IPS-15b (cell line): ENCODE measurements around the gene ACOX3.

Experiments used
- H3K27me3 ChIP-seq: one replicate; pipeline ENCODE4 v1.6.1; 2013; ENCODE audit warnings: low read length; ENCODE audit not compliant: control insufficient read depth, insufficient read depth
- H3K36me3 ChIP-seq: one replicate; pipeline ENCODE4 v1.6.1; 2013; ENCODE audit warnings: low read length; ENCODE audit not compliant: control insufficient read depth, insufficient read depth
- H3K4me1 ChIP-seq: one replicate; pipeline ENCODE4 v1.6.1; 2013; ENCODE audit warnings: mild to moderate bottlenecking, low read length; ENCODE audit not compliant: control insufficient read depth, insufficient read depth
- H3K4me3 ChIP-seq: one replicate; pipeline ENCODE4 v1.5.1; 2013; ENCODE audit warnings: low read depth, low read length
- H3K9ac ChIP-seq: one replicate; pipeline ENCODE4 v1.6.1; 2013; ENCODE audit warnings: low read depth, mild to moderate bottlenecking, low read length
- H3K9me3 ChIP-seq: one replicate; pipeline ENCODE4 v1.6.1; 2013; ENCODE audit warnings: mild to moderate bottlenecking, low read length; ENCODE audit not compliant: control insufficient read depth, insufficient read depth

Gene ACOX3

GRCh38 chr4:8364848-8365350 is 75.6 kb downstream of the ACOX3 start:
- H3K36me3 ChIP-seq = no peaks in the 10 kb centered on the region
- H3K9me3 ChIP-seq = no peaks in the 10 kb centered on the region
- no peaks in the 10 kb centered on the region for H3K4me1 ChIP-seq
- H3K27me3 ChIP-seq = no peaks in the 10 kb centered on the region
- no peak overlapping the region for H3K9ac ChIP-seq
- H3K4me3 ChIP-seq = no peak overlapping the region

- H3K36me3 ChIP-seq = no peaks in the 10 kb centered on the region
- H3K4me3 ChIP-seq = no peak overlapping the region
- no peak overlapping the region for H3K9ac ChIP-seq
- H3K4me1 ChIP-seq = no peaks in the 10 kb centered on the region
- no peaks in the 10 kb centered on the region for H3K9me3 ChIP-seq
- H3K27me3 ChIP-seq = no peaks in the 10 kb centered on the region
Observed at GRCh38 chr4:8364141-8364540, 76.4 kb downstream of the ACOX3 start.

DNA sequence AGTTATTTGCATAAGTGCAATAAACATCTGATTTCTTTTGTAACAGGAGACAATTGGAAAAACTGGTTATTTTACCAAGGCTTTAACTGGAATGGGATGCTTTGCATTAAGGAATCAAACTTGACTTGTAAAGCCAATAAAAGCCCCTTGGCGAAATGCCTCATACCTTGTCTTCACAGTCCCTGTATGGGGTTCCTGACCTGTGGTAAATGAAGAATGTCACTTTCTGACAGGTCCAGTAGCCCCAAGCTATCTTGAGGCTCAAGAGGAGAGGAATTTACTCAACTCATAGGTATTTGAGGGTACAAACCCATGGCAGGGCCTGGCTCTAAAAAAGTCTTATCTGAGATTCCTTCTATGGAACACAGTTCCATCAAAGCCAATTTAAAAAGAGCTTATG is 78.0 kb downstream of the ACOX3 start:
- Histone ChIP-seq H3K9me3 (no peaks in the 10 kb centered on the region), H3K27me3 (no peaks in the 10 kb centered on the region), H3K9ac (no peak overlapping the region), H3K4me1 (peaks cover 5% of the 10 kb centered on the region), H3K36me3 (no peaks in the 10 kb centered on the region), H3K4me3 (no peak overlapping the region)

DNA sequence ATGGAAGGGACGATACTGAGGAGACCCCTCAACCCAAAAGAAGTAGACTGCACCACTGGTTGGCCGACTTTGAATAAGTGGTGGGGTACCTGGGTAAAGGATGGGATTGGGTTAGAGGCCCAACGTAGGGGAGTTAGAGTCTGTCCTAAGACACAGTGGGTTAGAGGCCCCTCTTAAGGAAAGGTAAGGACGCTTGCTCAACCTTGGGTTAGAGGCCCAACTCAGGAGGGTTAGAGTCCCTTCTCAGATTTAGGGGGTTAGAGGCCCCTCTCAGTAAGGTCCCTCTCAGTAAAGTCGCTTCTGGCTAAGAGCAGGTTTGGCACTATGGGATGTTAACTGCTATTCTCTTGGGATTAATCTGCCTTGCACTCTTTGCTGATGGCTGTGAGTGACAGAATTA is 81.3 kb downstream of the ACOX3 start:
- no peaks in the 10 kb centered on the region for H3K36me3 ChIP-seq
- H3K4me3 ChIP-seq = no peak overlapping the region
- peaks cover 19% of the 10 kb centered on the region for H3K27me3 ChIP-seq
- H3K9ac ChIP-seq = no peak overlapping the region
- H3K9me3 ChIP-seq = no peaks in the 10 kb centered on the region
- peaks cover 16% of the 10 kb centered on the region for H3K4me1 ChIP-seq

DNA sequence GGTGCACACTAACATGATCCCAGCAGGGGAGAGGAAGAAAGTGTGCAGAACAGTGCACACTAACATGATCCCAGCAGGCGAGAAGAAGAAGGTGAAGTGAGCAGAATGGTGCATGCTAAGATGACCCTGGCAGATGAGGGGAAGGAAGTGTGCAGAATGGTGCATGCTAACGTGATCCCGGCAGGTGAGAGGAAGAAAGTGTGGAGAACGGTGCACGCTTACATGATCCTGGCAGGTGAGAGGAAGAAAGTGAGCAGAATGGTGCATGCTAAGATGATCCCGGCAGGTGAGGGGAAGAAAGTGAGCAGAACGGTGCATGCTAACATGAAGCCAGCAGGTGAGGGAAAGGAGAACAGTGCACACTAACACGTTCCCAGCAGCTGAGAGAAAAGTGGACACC is 83.7 kb downstream of the ACOX3 start:
- H3K36me3 ChIP-seq = no peaks in the 10 kb centered on the region
- no peak overlapping the region for H3K4me3 ChIP-seq
- no peak overlapping the region for H3K9ac ChIP-seq
- peaks cover 19% of the 10 kb centered on the region for H3K27me3 ChIP-seq
- H3K9me3 ChIP-seq = no peaks in the 10 kb centered on the region
- H3K4me1 ChIP-seq = peaks cover 16% of the 10 kb centered on the region

DNA sequence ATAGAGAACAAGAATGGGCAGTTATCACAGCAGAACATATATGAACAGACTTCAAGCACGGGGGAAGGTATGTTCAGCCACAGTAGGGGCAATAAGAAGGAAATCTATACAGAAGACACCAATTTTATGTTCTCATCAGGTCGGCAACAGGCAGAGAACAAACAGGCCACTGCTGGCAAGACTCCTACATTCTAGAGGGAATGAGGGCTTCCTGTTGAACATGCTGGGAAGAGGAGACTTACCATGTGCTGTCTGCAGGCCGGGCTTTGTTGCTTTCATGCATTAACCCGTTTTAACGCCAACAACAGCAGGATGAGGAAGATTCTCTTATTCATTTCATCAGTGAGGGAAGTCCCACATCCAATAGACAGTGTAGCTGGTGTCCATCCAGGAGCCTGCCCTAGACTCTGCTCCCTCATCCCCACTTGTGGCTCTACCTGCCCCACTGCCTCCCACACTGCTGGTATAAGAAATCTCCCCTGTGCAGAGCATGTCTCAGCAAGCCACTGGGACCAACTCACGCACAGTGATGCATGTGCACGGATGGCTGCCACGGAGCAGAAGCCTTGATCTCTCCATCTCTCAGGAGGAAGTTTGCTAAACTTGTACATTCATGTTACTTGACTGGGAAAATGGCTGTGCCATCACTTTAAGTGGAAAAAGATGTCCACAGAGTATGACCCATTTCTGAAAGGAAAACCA is 84.5 kb downstream of the ACOX3 start:
- no peak overlapping the region for H3K4me3 ChIP-seq
- H3K27me3 ChIP-seq = peaks cover 19% of the 10 kb centered on the region
- no peaks in the 10 kb centered on the region for H3K36me3 ChIP-seq
- peaks cover 19% of the 10 kb centered on the region for H3K4me1 ChIP-seq
- no peaks in the 10 kb centered on the region for H3K9me3 ChIP-seq
- no peak overlapping the region for H3K9ac ChIP-seq

- H3K9ac ChIP-seq = no peak overlapping the region
- no peaks in the 10 kb centered on the region for H3K9me3 ChIP-seq
- H3K36me3 ChIP-seq = no peaks in the 10 kb centered on the region
- H3K4me1 ChIP-seq = peaks cover 19% of the 10 kb centered on the region
- H3K4me3 ChIP-seq = no peak overlapping the region
- H3K27me3 ChIP-seq = peaks cover 19% of the 10 kb centered on the region
Observed at GRCh38 chr4:8355306-8355705, 85.2 kb downstream of the ACOX3 start.

DNA sequence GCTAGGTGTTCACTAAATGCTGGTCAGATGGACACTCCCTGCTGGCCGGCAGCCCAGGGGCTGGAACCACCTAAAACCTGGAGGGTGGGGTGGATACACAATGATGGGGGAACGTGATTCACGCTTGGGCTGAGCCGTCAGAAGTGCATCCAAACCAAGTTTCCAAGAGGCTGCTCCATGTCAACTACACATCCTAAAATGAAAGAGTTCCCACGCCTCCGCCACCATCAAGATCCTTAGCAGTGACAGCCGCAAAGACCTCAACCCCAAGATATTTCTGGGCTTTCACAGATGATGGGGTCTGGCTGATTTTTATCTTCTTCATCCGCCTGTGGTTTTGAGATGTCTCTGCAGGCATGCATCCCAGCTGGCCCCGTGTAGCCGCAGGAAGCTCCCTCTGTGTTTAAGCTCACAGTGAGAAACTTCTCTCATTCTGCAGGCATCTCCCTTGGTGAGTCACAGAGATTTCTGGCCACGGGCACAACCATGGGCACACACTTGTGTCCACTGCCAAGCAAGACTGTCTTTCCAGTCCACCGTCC is 86.5 kb downstream of the ACOX3 start:
- Histone ChIP-seq H3K9ac (no peak overlapping the region), H3K36me3 (no peaks in the 10 kb centered on the region), H3K9me3 (no peaks in the 10 kb centered on the region), H3K4me1 (peaks cover 19% of the 10 kb centered on the region), H3K4me3 (no peak overlapping the region), H3K27me3 (peaks cover 19% of the 10 kb centered on the region)

DNA sequence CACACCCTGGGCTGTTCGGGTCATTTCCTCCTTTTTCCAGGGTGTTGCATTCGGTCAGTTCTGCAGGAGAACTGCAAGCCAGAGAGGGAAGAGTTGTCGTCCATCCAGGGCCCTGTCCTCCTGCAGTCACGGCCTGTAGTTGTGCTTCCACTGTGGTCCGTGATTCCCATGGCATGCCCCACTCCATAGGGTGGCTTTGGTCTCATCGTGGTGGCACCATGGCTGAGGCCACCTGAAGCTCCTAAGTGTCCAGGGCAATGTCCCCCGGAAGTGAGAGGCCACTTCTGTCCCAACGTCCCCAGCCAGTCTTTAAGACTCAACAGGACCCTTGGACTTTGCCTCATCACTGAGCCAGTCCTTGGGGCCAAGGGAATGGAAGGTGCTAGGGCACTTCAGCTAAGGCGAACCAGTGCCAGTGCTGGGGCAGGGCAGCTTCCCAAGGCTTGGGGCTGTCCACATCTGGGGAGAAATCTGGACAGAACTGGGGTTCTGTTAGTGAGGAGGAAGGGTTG is 87.3 kb downstream of the ACOX3 start:
- H3K4me3 ChIP-seq = no peak overlapping the region
- peaks cover 19% of the 10 kb centered on the region for H3K27me3 ChIP-seq
- no peak overlapping the region for H3K9ac ChIP-seq
- no peaks in the 10 kb centered on the region for H3K36me3 ChIP-seq
- peaks cover 19% of the 10 kb centered on the region for H3K4me1 ChIP-seq
- no peaks in the 10 kb centered on the region for H3K9me3 ChIP-seq

GRCh38 chr4:8352368-8353157 is 88.0 kb downstream of the ACOX3 start:
- Histone ChIP-seq H3K27me3 (peaks cover 19% of the 10 kb centered on the region), H3K4me3 (no peak overlapping the region), H3K9me3 (no peaks in the 10 kb centered on the region), H3K36me3 (no peaks in the 10 kb centered on the region), H3K9ac (no peak overlapping the region), H3K4me1 (peaks cover 15% of the 10 kb centered on the region)

- no peaks in the 10 kb centered on the region for H3K36me3 ChIP-seq
- no peaks in the 10 kb centered on the region for H3K9me3 ChIP-seq
- no peak overlapping the region for H3K9ac ChIP-seq
- peaks cover 18% of the 10 kb centered on the region for H3K27me3 ChIP-seq
- no peak overlapping the region for H3K4me3 ChIP-seq
- H3K4me1 ChIP-seq = peaks cover 9% of the 10 kb centered on the region
Observed at GRCh38 chr4:8351931-8352367, 88.6 kb downstream of the ACOX3 start.
